Adrenal gland (tissue), 12 donors: ENCODE measurements around the gene LHCGR. TPM values are rescaled to one million over a fixed set of nuclear protein-coding genes. Genes with fewer than 3 reads are reported as not detected.

Experiments used
- DNase-seq, 7 donors: peaks; one replicate each; pipeline ENCODE4 v3.0.0-alpha.2; 2019 to 2020
- H3K27ac ChIP-seq, 5 donors: fragments of 200-600 bp; sonication (generic) in 4 of 5; 1 replicate in 3 of 5; 2 replicates in 2 of 5; pipeline versions ENCODE4 v1.5.1 to v1.8.0; 2016 to 2020; ENCODE audit warnings: mild to moderate bottlenecking in 1 of 5
- H3K27me3 ChIP-seq: fragments of 200-600 bp; 2 replicates; pipeline ENCODE4 v1.8.0; 2021
- H3K36me3 ChIP-seq, 2 donors: fragments of 200-600 bp; replicated peaks in 1 of 2; 1 replicate in 1 of 2; 2 replicates in 1 of 2; pipeline versions ENCODE4 v1.5.1 to v1.8.0; 2018 to 2022
- H3K4me1 ChIP-seq, 2 donors: fragments of 200-600 bp; replicated peaks in 1 of 2; 1 replicate in 1 of 2; 2 replicates in 1 of 2; pipeline versions ENCODE4 v1.5.1 to v1.8.0; 2018 to 2021
- H3K4me3 ChIP-seq, 4 donors: fragments of 200-600 bp; sonication (generic) in 3 of 4; one replicate each; pipeline ENCODE4 v1.5.1; 2016 to 2018
- H3K9me3 ChIP-seq, 3 donors: fragments of 200-600 bp; sonication (generic) in 1 of 3; replicated peaks in 1 of 3; 1 replicate in 2 of 3; 2 replicates in 1 of 3; pipeline versions ENCODE4 v1.5.1 to v1.8.0; 2016 to 2021
- CTCF ChIP-seq, 6 experiments: fragments of 450-650 bp in 4 of 6; fragments of 200-600 bp in 2 of 6; sonication (generic) in 1 of 6; IDR thresholded peaks; 1 replicate in 5 of 6; 2 replicates in 1 of 6; pipeline versions ENCODE4 v1.5.1 to v1.8.0; 2016 to 2021; ENCODE audit warnings: antibody characterized with exemption in 6 of 6, mild to moderate bottlenecking in 2 of 6, moderate library complexity in 1 of 6
- POLR2A ChIP-seq, 2 donors: fragments of 450-650 bp; IDR thresholded peaks; one replicate each; pipeline ENCODE4 v1.6.1; 2017; ENCODE audit warnings: antibody characterized with exemption in 2 of 2, mild to moderate bottlenecking in 2 of 2, moderate library complexity in 1 of 2
- WGBS, 4 donors: extraction: QIAGEN DNeasy Blood & Tissue Kit in 2 of 4; methylation state at CpG; one replicate each; pipeline versions ENCODE4 v1.1.5 to v1.1.7; 2013 to 2017; 5-methylcytosine and 5-hydroxymethylcytosine counted together
- intact Hi-C, 2 donors: fragments of 100-400 bp; cut with DNase I; formaldehyde crosslinking; loops; one replicate each; pipeline versions ENCODE4 v1.14.1 to v1.15.0; 2022 to 2023
- polyA plus RNA-seq, 3 donors: library from polyadenylated mRNA; stranded (reverse); fragments of 200-250 nt in 2 of 3; fragments of 350-450 nt in 1 of 3; fragmentation: Illumina TruSeq in 1 of 3; extraction: RNeasy Lipid Tissue Mini Kit (QIAGEN cat#74804) in 1 of 3; gene quantifications; one replicate each; pipeline ENCODE4 v1.2.3, GENCODE V29; 2013 to 2014
- total RNA-seq, 9 donors: library from RNA; depleted of rRNA in 4 of 9; stranded (reverse); fragments of >200 nt in 4 of 9; fragments of 120-200 nt in 1 of 9; fragmentation: NEBNext Ultra II Directional in 1 of 9; extraction: Animal tissue kit (Norgen Biotek cat#: 25700) in 1 of 9; gene quantifications; one replicate each; pipeline versions ENCODE4 v1.1.0 to v1.2.4, GENCODE V29; 2013 to 2023
- donor health status: healthy with polysubstance abuse.
- donor health status: Bipolar disorder and iron deficiency.
- donor health status: DM: yes; HTN: yes; CAD: no.
- donor health status: DM: no; HTN: no; CAD: no.
- donor health status: DM: no; HTN: no; CAD: no.
- donor health status: DM: yes; HTN: yes; CAD: no.

The LHCGR gene
- total and polyA plus RNA-seq, 12 donors = 0.14 to 4.3 (median 1.6) TPM; not detected in 3

GRCh38 chr2:48754874-48755273 lies 650 bp downstream of the LHCGR start:
- 83 to 92% (median 86%) methylated on average over 6 to 10 of the region's 10 CpGs for WGBS, 4 donors
- Histone ChIP-seq H3K9me3 (no peaks in the 10 kb centered on the region), H3K4me1 (peaks cover 0 to 8% of the 10 kb centered on the region in 2 donors), H3K36me3 (no peaks in the 10 kb centered on the region), H3K27me3 (peaks cover 5% of the 10 kb centered on the region), H3K27ac (no peak overlapping the region), H3K4me3 (peak overlapping the region in 1 of 4 donors; percentile 37)
- TF ChIP-seq CTCF (IDR thresholded peaks at IDR 0.05) = no peak
- no peak for TF ChIP-seq POLR2A (IDR thresholded peaks at IDR 0.05)
- no peak for DNase-seq
- intact Hi-C loops = no loop called here

GRCh38 chr2:48753228-48753627 lies 2.3 kb downstream of the LHCGR start:
- H3K4me1 ChIP-seq = peaks cover 0 to 19% of the 10 kb centered on the region in 2 donors
- no peak overlapping the region for H3K27ac ChIP-seq
- H3K4me3 ChIP-seq = no peak overlapping the region
- intact Hi-C loops = no loop called here
- 67 to 91% (median 84%) methylated on average over 1 of the region's 1 CpG for WGBS, 4 donors
- TF ChIP-seq POLR2A (IDR thresholded peaks at IDR 0.05) (no peak), CTCF (IDR thresholded peaks at IDR 0.05) (no peak)
- no peaks in the 10 kb centered on the region for H3K9me3 ChIP-seq
- H3K36me3 ChIP-seq = no peaks in the 10 kb centered on the region
- peaks cover 5% of the 10 kb centered on the region for H3K27me3 ChIP-seq
- no peak for DNase-seq

GRCh38 chr2:48750128-48750739 lies 5.3 kb downstream of the LHCGR start:
- Histone ChIP-seq H3K27ac (no peak overlapping the region), H3K4me1 (peaks cover 0 to 19% of the 10 kb centered on the region in 2 donors), H3K36me3 (no peaks in the 10 kb centered on the region), H3K4me3 (no peak overlapping the region), H3K9me3 (no peaks in the 10 kb centered on the region), H3K27me3 (peaks cover 5% of the 10 kb centered on the region)
- no peak for TF ChIP-seq CTCF (IDR thresholded peaks at IDR 0.05)
- no peak for TF ChIP-seq POLR2A (IDR thresholded peaks at IDR 0.05)
- DNase-seq = no peak
- intact Hi-C loops = no loop called here

- Histone ChIP-seq H3K27me3 (no peaks in the 10 kb centered on the region), H3K27ac (no peak overlapping the region), H3K9me3 (no peaks in the 10 kb centered on the region), H3K4me1 (peaks cover 0 to 19% of the 10 kb centered on the region in 2 donors), H3K36me3 (no peaks in the 10 kb centered on the region), H3K4me3 (no peak overlapping the region)
- no peak for TF ChIP-seq POLR2A (IDR thresholded peaks at IDR 0.05)
- no peak for TF ChIP-seq CTCF (IDR thresholded peaks at IDR 0.05)
- no peak for DNase-seq
- WGBS, 4 donors = 34 to 44% (median 38%) methylated on average over 2 of the region's 2 CpGs
- intact Hi-C loops = no loop called here
These were observed 6.0 kb downstream of the LHCGR start for GRCh38 chr2:48749291-48750127.
